A549 (cell line): ENCODE data around the gene RIMBP2. TPM values are rescaled to one million over a fixed set of nuclear protein-coding genes. Genes with fewer than 3 reads are reported as not detected.

Source experiments
- ATAC-seq, 2 experiments: fragments of 200-7000 bp in 1 of 2; fragments of >200 bp in 1 of 2; cut with Nextera tagmentation in 1 of 2; cut with Tn5 transposase in 1 of 2; 3 replicates each; pipeline versions ENCODE4 v1.8.0 to v1.9.1; 2018 to 2020; ENCODE audit warnings: mild to moderate bottlenecking in 1 of 2, moderate library complexity in 1 of 2
- CTCF ChIA-PET: fragments of 300-600 bp; sonication (Branson Sonifier 250); formaldehyde crosslinking; extraction: SDS; loops from one replicate; lab custom pipeline; 2021; ENCODE audit warnings: antibody characterized with exemption, inconsistent platforms; lab: Yijun Ruan, JAX
- POLR2A ChIA-PET: fragments of 350-600 bp; formaldehyde crosslinking; extraction: SDS; loops from one replicate; lab custom pipeline; 2021; ENCODE audit warnings: antibody characterized with exemption, inconsistent platforms; lab: Yijun Ruan, JAX
- DNase-seq, 2 experiments: peaks; one replicate each; pipeline versions ENCODE4 v3.0.0 to v3.0.0-alpha.2; 2011 to 2016; ENCODE audit warnings: low read depth in 1 of 2, low spot score in 1 of 2
- FAIRE-seq: peaks from 2 replicates; lab custom pipeline; 2011; peaks lifted over from hg19 to GRCh38; lab: Jason Lieb, UNC
- H3K27ac ChIP-seq, 2 experiments: fragments of >200 bp; sonication (Bioruptor Twin); formaldehyde crosslinking; 3 replicates each; pipeline ENCODE4 v1.5.1; 2016 to 2017
- H3K4me1 ChIP-seq: fragments of >200 bp; sonication (Bioruptor Twin); formaldehyde crosslinking; 3 replicates; pipeline ENCODE4 v1.6.1; 2016
- H3K4me2 ChIP-seq: fragments of >200 bp; sonication (Bioruptor Twin); formaldehyde crosslinking; 3 replicates; pipeline ENCODE4 v1.6.1; 2016
- H3K4me3 ChIP-seq: fragments of >200 bp; sonication (Bioruptor Twin); formaldehyde crosslinking; 3 replicates; pipeline ENCODE4 v1.5.1; 2016
- H3K9me3 ChIP-seq: fragments of >200 bp; sonication (Bioruptor Twin); formaldehyde crosslinking; 3 replicates; pipeline ENCODE4 v1.6.1; 2016
- BHLHE40 ChIP-seq: IDR thresholded peaks from 2 replicates; pipeline ENCODE4 v1.6.1; 2012; ENCODE audit warnings: low read depth, low read length, inconsistent platforms
- CBX8 ChIP-seq: fragments of 200-600 bp; sonication (generic); IDR thresholded peaks from 2 replicates; pipeline ENCODE4 v1.6.1; 2016
- CEBPB ChIP-seq, 2 experiments: fragments of >200 bp in 1 of 2; sonication (Bioruptor Twin) in 1 of 2; formaldehyde crosslinking in 1 of 2; IDR thresholded peaks; 2 replicates each; pipeline ENCODE4 v1.6.1; 2012 to 2016
- EHF ChIP-seq: fragments of 250-450 bp; sonication (Bioruptor Pico); IDR thresholded peaks from 2 replicates; pipeline ENCODE4 v1.5.0; 2020; ENCODE audit warnings: mild to moderate bottlenecking
- FOSL2 ChIP-seq, 2 experiments: fragments of 450-650 bp in 1 of 2; fragments of >200 bp in 1 of 2; sonication (Bioruptor Twin) in 1 of 2; formaldehyde crosslinking; IDR thresholded peaks; 2 replicates each; pipeline versions ENCODE4 v1.5.0 to v1.6.1; 2016 to 2020; ENCODE audit warnings: mild to moderate bottlenecking in 1 of 2, moderate library complexity in 1 of 2
- HDAC2 ChIP-seq: fragments of 200-600 bp; sonication (generic); IDR thresholded peaks from 2 replicates; pipeline ENCODE4 v1.6.1; 2016
- KDM5A ChIP-seq: fragments of 200-600 bp; sonication (generic); IDR thresholded peaks from 2 replicates; pipeline ENCODE4 v1.6.1; 2016; ENCODE audit warnings: antibody characterized with exemption, mild to moderate bottlenecking
- NFE2L2 ChIP-seq: fragments of 150-350 bp; conservative IDR thresholded peaks from 2 replicates; pipeline ENCODE4 v1.6.1; 2014; ENCODE audit warnings: low read length
- SMC3 ChIP-seq: fragments of >200 bp; sonication (Bioruptor Twin); formaldehyde crosslinking; IDR thresholded peaks from 3 replicates; pipeline ENCODE4 v1.6.1; 2018; ENCODE audit warnings: inconsistent platforms
- TP53 ChIP-seq: fragments of 250-450 bp; sonication (Bioruptor Pico); IDR thresholded peaks from 2 replicates; pipeline ENCODE4 v1.5.0; 2021; ENCODE audit warnings: mild to moderate bottlenecking, moderate library complexity
- ZNF302 ChIP-seq: fragments of 250-450 bp; sonication (Bioruptor Pico); IDR thresholded peaks from 2 replicates; pipeline ENCODE4 v1.9.0; 2021; ENCODE audit warnings: inconsistent platforms, mild to moderate bottlenecking, moderate library complexity
- ZSCAN20 ChIP-seq: fragments of 250-450 bp; sonication (Bioruptor Pico); IDR thresholded peaks from 2 replicates; pipeline ENCODE4 v1.8.0; 2022; ENCODE audit warnings: mild to moderate bottlenecking, moderate library complexity
- WGBS: methylation state at CpG from one replicate; pipeline ENCODE4 v1.1.6; 2017; ENCODE audit errors: missing lambda C conversion rate; 5-methylcytosine and 5-hydroxymethylcytosine counted together
- polyA plus RNA-seq, 4 experiments: library from polyadenylated mRNA; depleted of rRNA in 3 of 4; stranded (reverse); fragments of >200 nt; fragmentation: RNase III in 1 of 4; extraction: RNeasy Plus Mini Kit Qiagen cat#74134 plus additional on column Dnase treatment in 1 of 4; gene quantifications; 2 replicates in 3 of 4; 3 replicates in 1 of 4; pipeline ENCODE4 v1.2.3, GENCODE V29; 2011 to 2017
- TF ChIP-seq, protein P1 (sequence below): fragments of 450-650 bp; IDR thresholded peaks from 2 replicates; pipeline ENCODE4 v1.6.1; 2014; ENCODE audit warnings: antibody characterized with exemption
- TF ChIP-seq, protein P2 (sequence below): fragments of >200 bp; sonication (Bioruptor Twin); formaldehyde crosslinking; IDR thresholded peaks from 3 replicates; pipeline ENCODE4 v1.6.1; 2016
- TF ChIP-seq, protein P3 (sequence below): fragments of 250-450 bp; sonication (Bioruptor Pico); IDR thresholded peaks from 2 replicates; pipeline ENCODE4 v1.5.0; 2021; ENCODE audit warnings: mild to moderate bottlenecking, moderate library complexity, borderline replicate concordance
- TF ChIP-seq, protein P4 (sequence below): fragments of 250-450 bp; sonication (Bioruptor Pico); IDR thresholded peaks from 2 replicates; pipeline ENCODE4 v1.5.0; 2020; ENCODE audit warnings: low read depth, mild to moderate bottlenecking, moderate library complexity
- TF ChIP-seq, protein P5 (sequence below): fragments of >200 bp; sonication (Bioruptor Twin); formaldehyde crosslinking; IDR thresholded peaks from 3 replicates; pipeline ENCODE4 v1.5.1; 2016
- TF ChIP-seq, protein P6 (sequence below): IDR thresholded peaks from 2 replicates; pipeline ENCODE4 v1.6.1; 2012; ENCODE audit warnings: low read depth, borderline replicate concordance

Gene RIMBP2
- polyA plus RNA-seq, 2 of the 4 experiments (the other 2 are of a cell fraction) = not detected

DNA sequence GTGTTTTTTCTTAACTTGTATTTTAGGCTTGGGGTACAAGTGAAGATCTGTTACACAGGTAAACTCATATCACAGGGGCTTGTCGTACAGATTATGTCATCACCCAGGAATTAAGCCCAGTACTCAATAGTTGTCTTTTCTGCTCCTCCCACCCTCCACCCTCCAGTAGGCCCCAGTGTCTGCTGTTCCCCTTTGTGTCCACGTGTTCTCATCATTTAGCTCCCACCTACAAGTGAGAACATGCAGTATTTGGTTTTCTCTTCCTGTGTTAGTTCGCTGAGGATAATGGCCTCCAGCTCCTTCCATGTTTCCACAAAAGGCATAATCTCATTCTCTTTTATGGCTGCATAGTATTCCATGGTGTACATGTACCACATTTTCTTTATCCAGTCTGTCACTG is 166.7 kb downstream of the RIMBP2 start:
- Histone ChIP-seq H3K4me3 (no peak overlapping the region), H3K4me1 (no peaks in the 10 kb centered on the region), H3K4me2 (no peak overlapping the region), H3K27ac (no peak overlapping the region), H3K9me3 (no peaks in the 10 kb centered on the region)
- no peak for DNase-seq
- no peak for ATAC-seq
- CTCF ChIA-PET = no interaction called here
- no peak for TF ChIP-seq HDAC2
- TF ChIP-seq, protein P1, sequence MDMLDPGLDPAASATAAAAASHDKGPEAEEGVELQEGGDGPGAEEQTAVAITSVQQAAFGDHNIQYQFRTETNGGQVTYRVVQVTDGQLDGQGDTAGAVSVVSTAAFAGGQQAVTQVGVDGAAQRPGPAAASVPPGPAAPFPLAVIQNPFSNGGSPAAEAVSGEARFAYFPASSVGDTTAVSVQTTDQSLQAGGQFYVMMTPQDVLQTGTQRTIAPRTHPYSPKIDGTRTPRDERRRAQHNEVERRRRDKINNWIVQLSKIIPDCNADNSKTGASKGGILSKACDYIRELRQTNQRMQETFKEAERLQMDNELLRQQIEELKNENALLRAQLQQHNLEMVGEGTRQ = no peak
- no peak for TF ChIP-seq KDM5A
- no peak for TF ChIP-seq NFE2L2
- no peak for TF ChIP-seq CEBPB (IDR thresholded peaks at IDR 0.05)
- TF ChIP-seq BHLHE40 = no peak
- no peak for TF ChIP-seq ZSCAN20 (CRISPR knock-in tag)
- no peak for TF ChIP-seq FOSL2 (IDR thresholded peaks at IDR 0.05)
- TF ChIP-seq FOSL2 (CRISPR knock-in tag; IDR thresholded peaks at IDR 0.05) = no peak
- TF ChIP-seq EHF (CRISPR knock-in tag) = no peak
- TF ChIP-seq TP53 (CRISPR knock-in tag) = no peak
- no peak for TF ChIP-seq SMC3
- TF ChIP-seq, protein P2, sequence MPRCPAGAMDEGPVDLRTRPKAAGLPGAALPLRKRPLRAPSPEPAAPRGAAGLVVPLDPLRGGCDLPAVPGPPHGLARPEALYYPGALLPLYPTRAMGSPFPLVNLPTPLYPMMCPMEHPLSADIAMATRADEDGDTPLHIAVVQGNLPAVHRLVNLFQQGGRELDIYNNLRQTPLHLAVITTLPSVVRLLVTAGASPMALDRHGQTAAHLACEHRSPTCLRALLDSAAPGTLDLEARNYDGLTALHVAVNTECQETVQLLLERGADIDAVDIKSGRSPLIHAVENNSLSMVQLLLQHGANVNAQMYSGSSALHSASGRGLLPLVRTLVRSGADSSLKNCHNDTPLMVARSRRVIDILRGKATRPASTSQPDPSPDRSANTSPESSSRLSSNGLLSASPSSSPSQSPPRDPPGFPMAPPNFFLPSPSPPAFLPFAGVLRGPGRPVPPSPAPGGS = no peak
- TF ChIP-seq, protein P3, sequence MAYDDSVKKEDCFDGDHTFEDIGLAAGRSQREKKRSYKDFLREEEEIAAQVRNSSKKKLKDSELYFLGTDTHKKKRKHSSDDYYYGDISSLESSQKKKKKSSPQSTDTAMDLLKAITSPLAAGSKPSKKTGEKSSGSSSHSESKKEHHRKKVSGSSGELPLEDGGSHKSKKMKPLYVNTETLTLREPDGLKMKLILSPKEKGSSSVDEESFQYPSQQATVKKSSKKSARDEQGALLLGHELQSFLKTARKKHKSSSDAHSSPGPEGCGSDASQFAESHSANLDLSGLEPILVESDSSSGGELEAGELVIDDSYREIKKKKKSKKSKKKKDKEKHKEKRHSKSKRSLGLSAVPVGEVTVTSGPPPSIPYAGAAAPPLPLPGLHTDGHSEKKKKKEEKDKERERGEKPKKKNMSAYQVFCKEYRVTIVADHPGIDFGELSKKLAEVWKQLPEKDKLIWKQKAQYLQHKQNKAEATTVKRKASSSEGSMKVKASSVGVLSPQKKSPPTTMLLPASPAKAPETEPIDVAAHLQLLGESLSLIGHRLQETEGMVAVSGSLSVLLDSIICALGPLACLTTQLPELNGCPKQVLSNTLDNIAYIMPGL = no peak
- TF ChIP-seq ZNF302 (CRISPR knock-in tag) = no peak
- TF ChIP-seq CBX8 = no peak
- 0% methylated on average over 3 of the region's 3 CpGs for WGBS
- no peak for FAIRE-seq
- POLR2A ChIA-PET = no interaction called here

DNA sequence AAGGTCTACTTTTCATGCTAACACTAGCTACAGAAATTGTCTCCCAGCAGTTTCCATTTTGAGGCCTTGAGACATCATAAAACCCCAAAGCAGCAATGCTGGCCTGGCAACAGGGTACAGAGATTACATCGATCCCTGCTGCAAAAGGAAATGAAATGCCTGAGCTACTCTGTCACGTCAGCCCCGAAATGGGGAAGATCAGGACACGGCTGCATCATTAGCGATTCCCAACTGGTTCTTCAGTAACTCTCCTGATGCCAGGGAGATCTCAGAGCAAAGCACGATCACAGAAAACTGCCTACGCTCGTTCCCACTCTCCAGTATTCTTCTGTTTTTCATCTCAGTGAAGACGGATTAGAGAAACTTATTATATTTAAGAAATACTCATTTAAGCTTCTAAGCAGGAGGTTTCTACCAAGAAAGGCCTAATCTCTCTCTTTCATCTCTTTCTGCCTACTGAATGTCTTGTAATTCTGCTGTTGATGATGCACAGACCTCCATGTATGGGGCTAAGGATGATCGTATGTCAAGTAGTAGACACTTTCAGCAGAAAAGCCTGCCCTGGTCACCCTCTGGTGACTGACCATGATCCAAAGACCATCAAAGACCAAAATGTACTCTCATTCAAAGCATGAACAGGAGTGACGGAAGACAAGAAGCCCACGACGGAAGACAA is 168.5 kb downstream of the RIMBP2 start:
- WGBS = 19% methylated on average over 13 of the region's 13 CpGs

More for the DNA sequence above, 168.5 kb downstream of the RIMBP2 start:
- no peaks in the 10 kb centered on the region for H3K4me1 ChIP-seq
- TF ChIP-seq, protein P4, sequence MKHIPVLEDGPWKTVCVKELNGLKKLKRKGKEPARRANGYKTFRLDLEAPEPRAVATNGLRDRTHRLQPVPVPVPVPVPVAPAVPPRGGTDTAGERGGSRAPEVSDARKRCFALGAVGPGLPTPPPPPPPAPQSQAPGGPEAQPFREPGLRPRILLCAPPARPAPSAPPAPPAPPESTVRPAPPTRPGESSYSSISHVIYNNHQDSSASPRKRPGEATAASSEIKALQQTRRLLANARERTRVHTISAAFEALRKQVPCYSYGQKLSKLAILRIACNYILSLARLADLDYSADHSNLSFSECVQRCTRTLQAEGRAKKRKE (CRISPR knock-in tag) = no peak
- TF ChIP-seq, protein P5, sequence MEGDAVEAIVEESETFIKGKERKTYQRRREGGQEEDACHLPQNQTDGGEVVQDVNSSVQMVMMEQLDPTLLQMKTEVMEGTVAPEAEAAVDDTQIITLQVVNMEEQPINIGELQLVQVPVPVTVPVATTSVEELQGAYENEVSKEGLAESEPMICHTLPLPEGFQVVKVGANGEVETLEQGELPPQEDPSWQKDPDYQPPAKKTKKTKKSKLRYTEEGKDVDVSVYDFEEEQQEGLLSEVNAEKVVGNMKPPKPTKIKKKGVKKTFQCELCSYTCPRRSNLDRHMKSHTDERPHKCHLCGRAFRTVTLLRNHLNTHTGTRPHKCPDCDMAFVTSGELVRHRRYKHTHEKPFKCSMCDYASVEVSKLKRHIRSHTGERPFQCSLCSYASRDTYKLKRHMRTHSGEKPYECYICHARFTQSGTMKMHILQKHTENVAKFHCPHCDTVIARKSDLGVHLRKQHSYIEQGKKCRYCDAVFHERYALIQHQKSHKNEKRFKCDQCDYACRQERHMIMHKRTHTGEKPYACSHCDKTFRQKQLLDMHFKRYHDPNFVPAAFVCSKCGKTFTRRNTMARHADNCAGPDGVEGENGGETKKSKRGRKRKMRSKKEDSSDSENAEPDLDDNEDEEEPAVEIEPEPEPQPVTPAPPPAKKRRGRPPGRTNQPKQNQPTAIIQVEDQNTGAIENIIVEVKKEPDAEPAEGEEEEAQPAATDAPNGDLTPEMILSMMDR = no peak
- TF ChIP-seq, protein P6, sequence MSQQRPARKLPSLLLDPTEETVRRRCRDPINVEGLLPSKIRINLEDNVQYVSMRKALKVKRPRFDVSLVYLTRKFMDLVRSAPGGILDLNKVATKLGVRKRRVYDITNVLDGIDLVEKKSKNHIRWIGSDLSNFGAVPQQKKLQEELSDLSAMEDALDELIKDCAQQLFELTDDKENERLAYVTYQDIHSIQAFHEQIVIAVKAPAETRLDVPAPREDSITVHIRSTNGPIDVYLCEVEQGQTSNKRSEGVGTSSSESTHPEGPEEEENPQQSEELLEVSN = no peak
- ChIA-PET POLR2A (no interaction called here), CTCF (no interaction called here)
- FAIRE-seq (no peak), DNase-seq (no peak), ATAC-seq (no peak)
- H3K4me2 ChIP-seq = no peak overlapping the region
- no peak overlapping the region for H3K27ac ChIP-seq
- H3K9me3 ChIP-seq = no peaks in the 10 kb centered on the region
- H3K4me3 ChIP-seq = no peak overlapping the region
